ENCODE data around the gene PLA2G2C. TPM values are rescaled to one million over a fixed set of nuclear protein-coding genes. Genes with fewer than 3 reads are reported as not detected.

Gene PLA2G2C
- total and polyA plus RNA-seq, 2 of the 13 experiments (the other 11 are each of a cell fraction or from before 2014, with no cell fraction given) = not detected

DNA sequence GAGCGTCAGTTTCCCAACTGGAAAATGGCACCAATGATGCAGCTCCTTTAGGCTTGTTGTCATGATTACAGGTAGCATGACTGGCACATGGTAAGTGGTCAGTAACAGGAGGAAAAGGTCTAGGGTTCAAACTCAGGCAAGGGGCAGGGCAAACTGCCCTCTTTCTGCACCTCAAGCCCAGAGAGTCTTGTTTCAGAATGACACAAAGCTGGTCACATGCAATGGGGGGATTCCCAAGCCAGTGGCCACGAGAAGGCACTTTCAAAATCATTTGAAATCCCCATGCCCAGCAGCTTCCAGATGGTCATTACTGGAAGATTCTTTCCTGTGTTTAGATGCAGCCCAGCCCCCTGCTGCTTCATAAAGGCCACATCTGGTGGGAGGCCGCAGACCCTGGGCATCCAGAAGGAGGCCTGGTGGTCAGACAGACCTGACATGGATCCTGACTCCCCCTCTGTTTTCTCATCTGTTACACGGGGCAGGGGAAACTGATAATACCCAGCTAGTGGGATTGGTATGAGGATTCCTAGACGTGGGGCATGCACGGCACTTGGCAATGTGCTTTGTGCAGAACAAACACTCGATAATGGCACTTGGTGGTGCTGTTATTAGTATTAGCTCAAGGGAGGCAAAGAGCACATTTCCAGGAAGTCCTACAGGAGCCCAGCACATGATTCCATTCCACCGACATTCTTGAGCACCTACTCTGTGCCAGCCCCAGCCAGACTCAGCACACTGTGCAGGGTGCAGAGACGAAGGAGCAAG is 60.1 kb downstream of the PLA2G2C start:
- no peak overlapping the region for H3K4me3 ChIP-seq (replicated peaks in 1 of 3; ENCODE audit: insufficient read depth in 1 of 3, low read depth in 2 of 3, low read length in 3 of 3)
- no peaks in the 10 kb centered on the region for H3K36me3 ChIP-seq (replicated peaks in 1 of 2; ENCODE audit: control insufficient read depth in 1 of 2, insufficient read depth in 2 of 2, low read length in 2 of 2)
- FAIRE-seq = no peak
- H3K9me3 ChIP-seq (ENCODE audit: low read length) = no peaks in the 10 kb centered on the region
- no peak overlapping the region for H3K27ac ChIP-seq (ENCODE audit: extremely low read length, insufficient read depth, low read length)
- H3K27me3 ChIP-seq (ENCODE audit: control insufficient read depth in 1 of 2, insufficient read depth in 2 of 2, low read length in 2 of 2) = peaks cover 0 to 11% of the 10 kb centered on the region in 2 experiments; a peak in 2 of 5 replicates
- BruUV-seq (replicated peaks) = no TSS peak
- in situ Hi-C loops (cut with HindIII; ENCODE audit: extremely low pct_ligation_motif_present, low pct_unique_long_range_greater_than_20kb) = no loop called here
- H3K79me2 ChIP-seq (ENCODE audit: insufficient read depth, low read length) = no peaks in the 10 kb centered on the region
- no peaks in the 10 kb centered on the region for H4K20me1 ChIP-seq (ENCODE audit: insufficient read depth, low read length)
- H3K4me2 ChIP-seq (ENCODE audit: low read depth, low read length) = no peak overlapping the region
- no peak for ATAC-seq
- ChIA-PET POLR2A (no interaction called here), CTCF (ENCODE audit: low intra/inter-chr PET ratio, low total read pairs) (no interaction called here)
- H3K4me1 ChIP-seq (ENCODE audit: insufficient read depth, low read length) = no peaks in the 10 kb centered on the region
- no peak for TF ChIP-seq HMGA1 (CRISPR knock-in tag; conservative IDR thresholded peaks at IDR 0.05)
- TF ChIP-seq ZNF556 (CRISPR knock-in tag; IDR thresholded peaks at IDR 0.05; ENCODE audit: borderline replicate concordance) = no peak
- no peak for TF ChIP-seq FOXP1 (IDR thresholded peaks at IDR 0.05)
- TF ChIP-seq FOXP1 (CRISPR knock-in tag; IDR thresholded peaks at IDR 0.05) = no peak
- no peak for TF ChIP-seq RFX1 (IDR thresholded peaks at IDR 0.05)
- no peak for TF ChIP-seq SNAPC2 (CRISPR knock-in tag; IDR thresholded peaks at IDR 0.05)
- TF ChIP-seq ARNT (IDR thresholded peaks at IDR 0.05) = no peak
- TF ChIP-seq ZNF724P (CRISPR knock-in tag; IDR thresholded peaks at IDR 0.05; ENCODE audit: borderline replicate concordance) = no peak
- no peak for TF ChIP-seq ZC3H13 (CRISPR knock-in tag; IDR thresholded peaks at IDR 0.05)
- H2AFZ ChIP-seq (ENCODE audit: low read length) = no peak overlapping the region
- H3K9ac ChIP-seq (ENCODE audit: insufficient read depth, low read depth, low read length) = no peak overlapping the region
- intact Hi-C loops (cut with micrococcal nuclease; ENCODE audit: unreplicated experiment) = no loop called here
- DNase-seq (ENCODE audit: low spot score) = no peak
- 7% methylated on average over 2 of the region's 9 CpGs for WGBS (ENCODE audit: low lambda C conversion rate)

DNA sequence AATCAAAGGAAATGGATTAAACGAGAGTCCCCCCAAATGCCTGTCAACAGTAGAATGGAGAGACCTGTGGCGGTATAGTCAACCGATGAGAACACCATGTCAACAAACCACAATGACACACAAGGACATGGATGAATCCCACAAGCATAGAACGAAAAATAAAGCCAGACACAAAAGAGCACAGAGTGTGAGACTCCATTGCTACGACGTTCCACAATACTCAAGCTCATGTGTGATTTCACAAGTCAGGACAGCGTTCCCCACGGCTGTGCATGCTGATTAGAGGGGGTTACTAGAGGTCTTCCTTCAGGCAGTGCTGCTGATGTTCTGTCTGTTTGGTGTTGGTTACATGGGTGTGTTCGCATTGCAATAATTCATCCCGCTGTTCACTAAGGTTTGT is 61.2 kb downstream of the PLA2G2C start:
- ChIA-PET CTCF (ENCODE audit: low intra/inter-chr PET ratio, low total read pairs) (no interaction called here), POLR2A (no interaction called here)
- in situ Hi-C loops (cut with HindIII; ENCODE audit: extremely low pct_ligation_motif_present, low pct_unique_long_range_greater_than_20kb) (no loop called here), intact Hi-C loops (cut with micrococcal nuclease; ENCODE audit: unreplicated experiment) (no loop called here)
- H3K4me2 ChIP-seq (ENCODE audit: low read depth, low read length) = no peak overlapping the region
- no TSS peak for BruUV-seq (replicated peaks)
- no peak overlapping the region for H3K9ac ChIP-seq (ENCODE audit: insufficient read depth, low read depth, low read length)
- H2AFZ ChIP-seq (ENCODE audit: low read length) = no peak overlapping the region
- H4K20me1 ChIP-seq (ENCODE audit: insufficient read depth, low read length) = no peaks in the 10 kb centered on the region
- WGBS (ENCODE audit: low lambda C conversion rate) = 51% methylated on average over 9 of the region's 10 CpGs
- DNase-seq (ENCODE audit: low spot score) = no peak
- H3K27me3 ChIP-seq (ENCODE audit: control insufficient read depth in 1 of 2, insufficient read depth in 2 of 2, low read length in 2 of 2) = peaks cover 0 to 16% of the 10 kb centered on the region in 2 experiments; a peak in 2 of 5 replicates
- no peaks in the 10 kb centered on the region for H3K36me3 ChIP-seq (replicated peaks in 1 of 2; ENCODE audit: control insufficient read depth in 1 of 2, insufficient read depth in 2 of 2, low read length in 2 of 2)
- H3K27ac ChIP-seq (ENCODE audit: extremely low read length, insufficient read depth, low read length) = no peak overlapping the region
- H3K4me3 ChIP-seq (replicated peaks in 1 of 3; ENCODE audit: insufficient read depth in 1 of 3, low read depth in 2 of 3, low read length in 3 of 3) = no peak overlapping the region
- FAIRE-seq = no peak
- no peaks in the 10 kb centered on the region for H3K4me1 ChIP-seq (ENCODE audit: insufficient read depth, low read length)
- no peaks in the 10 kb centered on the region for H3K9me3 ChIP-seq (ENCODE audit: low read length)
- ATAC-seq = no peak
- H3K79me2 ChIP-seq (ENCODE audit: insufficient read depth, low read length) = no peaks in the 10 kb centered on the region
- no peak for TF ChIP-seq NFRKB (IDR thresholded peaks at IDR 0.05)
- no peak for TF ChIP-seq NFE2L2 (IDR thresholded peaks at IDR 0.05; ENCODE audit: low read length)
- TF ChIP-seq MAF1 (CRISPR knock-in tag; IDR thresholded peaks at IDR 0.05; ENCODE audit: borderline replicate concordance) = no peak
- TF ChIP-seq ZNF234 (CRISPR knock-in tag; conservative IDR thresholded peaks at IDR 0.05) = no peak
- TF ChIP-seq CCAR2 (optimal IDR thresholded peaks at IDR 0.05; ENCODE audit: low read depth, low read length) = no peak
- TF ChIP-seq, protein P1, sequence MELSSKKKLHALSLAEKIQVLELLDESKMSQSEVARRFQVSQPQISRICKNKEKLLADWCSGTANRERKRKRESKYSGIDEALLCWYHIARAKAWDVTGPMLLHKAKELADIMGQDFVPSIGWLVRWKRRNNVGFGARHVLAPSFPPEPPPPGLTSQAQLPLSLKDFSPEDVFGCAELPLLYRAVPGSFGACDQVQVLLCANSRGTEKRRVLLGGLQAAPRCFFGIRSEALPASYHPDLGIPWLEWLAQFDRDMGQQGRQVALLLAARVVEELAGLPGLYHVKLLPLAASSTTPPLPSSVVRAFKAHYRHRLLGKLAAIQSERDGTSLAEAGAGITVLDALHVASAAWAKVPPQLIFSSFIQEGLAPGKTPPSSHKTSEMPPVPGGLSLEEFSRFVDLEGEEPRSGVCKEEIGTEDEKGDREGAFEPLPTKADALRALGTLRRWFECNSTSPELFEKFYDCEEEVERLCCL (CRISPR knock-in tag; IDR thresholded peaks at IDR 0.05; ENCODE audit: borderline replicate concordance) = no peak
- TF ChIP-seq HNRNPUL1 (IDR thresholded peaks at IDR 0.05; ENCODE audit: low read depth, low read length) = no peak
- no peak for TF ChIP-seq MED13 (CRISPR knock-in tag; IDR thresholded peaks at IDR 0.05)
- TF ChIP-seq, protein P2, sequence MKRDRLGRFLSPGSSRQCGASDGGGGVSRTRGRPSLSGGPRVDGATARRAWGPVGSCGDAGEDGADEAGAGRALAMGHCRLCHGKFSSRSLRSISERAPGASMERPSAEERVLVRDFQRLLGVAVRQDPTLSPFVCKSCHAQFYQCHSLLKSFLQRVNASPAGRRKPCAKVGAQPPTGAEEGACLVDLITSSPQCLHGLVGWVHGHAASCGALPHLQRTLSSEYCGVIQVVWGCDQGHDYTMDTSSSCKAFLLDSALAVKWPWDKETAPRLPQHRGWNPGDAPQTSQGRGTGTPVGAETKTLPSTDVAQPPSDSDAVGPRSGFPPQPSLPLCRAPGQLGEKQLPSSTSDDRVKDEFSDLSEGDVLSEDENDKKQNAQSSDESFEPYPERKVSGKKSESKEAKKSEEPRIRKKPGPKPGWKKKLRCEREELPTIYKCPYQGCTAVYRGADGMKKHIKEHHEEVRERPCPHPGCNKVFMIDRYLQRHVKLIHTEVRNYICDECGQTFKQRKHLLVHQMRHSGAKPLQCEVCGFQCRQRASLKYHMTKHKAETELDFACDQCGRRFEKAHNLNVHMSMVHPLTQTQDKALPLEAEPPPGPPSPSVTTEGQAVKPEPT (CRISPR knock-in tag; IDR thresholded peaks at IDR 0.05; ENCODE audit: low read depth) = no peak
- no peak for TF ChIP-seq ZKSCAN5 (CRISPR knock-in tag; IDR thresholded peaks at IDR 0.05)
- no peak for TF ChIP-seq GPN1 (CRISPR knock-in tag; IDR thresholded peaks at IDR 0.05; ENCODE audit: borderline replicate concordance)

All from HepG2 (cell line).